D341Med (cell line): ENCODE data around the gene PKIB.
"Not testable (repeated sequence)": the region's sequence is repeated elsewhere in the genome, so short reads cannot be mapped to it uniquely, and the experiment has no call there.

ENCODE experiments used
- DNase-seq: peaks from one replicate; pipeline ENCODE4 v3.0.0; 2012; ENCODE audit warnings: low spot score

PKIB gene

GRCh38 chr6:122621638-122622037 is 11.4 kb downstream of the PKIB start:
- no peak for DNase-seq

GRCh38 chr6:122622479-122622878 is 12.3 kb downstream of the PKIB start:
- no peak for DNase-seq

GRCh38 chr6:122623279-122623678 is 13.1 kb downstream of the PKIB start:
- DNase-seq = no peak

GRCh38 chr6:122624853-122625252 is 14.6 kb downstream of the PKIB start:
- DNase-seq = no peak

- no peak for DNase-seq
These were observed 18.5 kb downstream of the PKIB start for GRCh38 chr6:122628714-122629113.

- DNase-seq = no peak
These were observed 21.5 kb downstream of the PKIB start for GRCh38 chr6:122631571-122632249.

- no peak for DNase-seq
These were observed 30.2 kb downstream of the PKIB start for GRCh38 chr6:122640366-122640765.

GRCh38 chr6:122641819-122642218 is 31.6 kb downstream of the PKIB start:
- no peak for DNase-seq

GRCh38 chr6:122642604-122643003 is 32.4 kb downstream of the PKIB start:
- DNase-seq = not testable (repeated sequence)

- peak; percentile 34 for DNase-seq
These were observed 35.1 kb downstream of the PKIB start for GRCh38 chr6:122645256-122645655.

GRCh38 chr6:122647765-122648164 is 37.6 kb downstream of the PKIB start:
- DNase-seq = no peak

- DNase-seq = no peak
These were observed 38.5 kb downstream of the PKIB start for GRCh38 chr6:122648726-122649125.

GRCh38 chr6:122649701-122650100 is 39.5 kb downstream of the PKIB start:
- DNase-seq = no peak

GRCh38 chr6:122650403-122650802 is 40.2 kb downstream of the PKIB start:
- no peak for DNase-seq

GRCh38 chr6:122651031-122651430 is 40.8 kb downstream of the PKIB start:
- DNase-seq = no peak

- no peak for DNase-seq
These were observed 41.4 kb downstream of the PKIB start for GRCh38 chr6:122651604-122652003.

GRCh38 chr6:122652431-122652830 is 42.2 kb downstream of the PKIB start:
- DNase-seq = peak; percentile 28

- no peak for DNase-seq
These were observed 42.9 kb downstream of the PKIB start for GRCh38 chr6:122653094-122653493.

- no peak for DNase-seq
These were observed 43.8 kb downstream of the PKIB start for GRCh38 chr6:122654012-122654411.

GRCh38 chr6:122657601-122658000 is 47.4 kb downstream of the PKIB start:
- no peak for DNase-seq

GRCh38 chr6:122660296-122660695 is 50.1 kb downstream of the PKIB start:
- no peak for DNase-seq

- DNase-seq = no peak
These were observed 53.8 kb downstream of the PKIB start for GRCh38 chr6:122663981-122664380.

- DNase-seq = no peak
These were observed 55.7 kb downstream of the PKIB start for GRCh38 chr6:122665929-122666328.

GRCh38 chr6:122666418-122666817 is 56.2 kb downstream of the PKIB start:
- no peak for DNase-seq
